Gastrocnemius medialis (tissue), 4 donors: ENCODE measurements around the gene NHERF2. TPM values are rescaled to one million over a fixed set of nuclear protein-coding genes. Genes with fewer than 3 reads are reported as not detected.

Experiments
- ATAC-seq, 2 donors: fragments of 150-250 bp; one replicate each; pipeline ENCODE4 v1.9.1; 2016
- DNase-seq, 2 donors: peaks; one replicate each; pipeline ENCODE4 v3.0.0-alpha.2; 2019
- H3K27ac ChIP-seq, 4 donors: fragments of 200-600 bp; sonication (generic); 1 replicate in 1 of 4; 2 replicates in 3 of 4; pipeline ENCODE4 v1.5.1; 2016 to 2018; ENCODE audit warnings: mild to moderate bottlenecking in 2 of 4, moderate library complexity in 1 of 4
- H3K27me3 ChIP-seq, 3 donors: fragments of 200-600 bp; sonication (generic) in 2 of 3; 1 replicate in 1 of 3; 2 replicates in 2 of 3; pipeline versions ENCODE4 v1.5.1 to v1.6.0; 2016 to 2019; ENCODE audit warnings: mild to moderate bottlenecking in 1 of 3, moderate library complexity in 1 of 3
- H3K36me3 ChIP-seq, 2 donors: fragments of 200-600 bp; sonication (generic) in 1 of 2; one replicate each; pipeline ENCODE4 v1.5.1; 2017 to 2018
- H3K4me1 ChIP-seq, 2 donors: fragments of 200-600 bp; sonication (generic) in 1 of 2; one replicate each; pipeline ENCODE4 v1.5.1; 2016 to 2017; ENCODE audit warnings: mild to moderate bottlenecking in 2 of 2
- H3K4me3 ChIP-seq, 4 donors: fragments of 200-600 bp; sonication (generic) in 3 of 4; 1 replicate in 1 of 4; 2 replicates in 3 of 4; pipeline ENCODE4 v1.5.1; 2016 to 2019; ENCODE audit warnings: mild to moderate bottlenecking in 2 of 4
- H3K9me3 ChIP-seq, 3 donors: fragments of 200-600 bp; sonication (generic) in 2 of 3; 1 replicate in 1 of 3; 2 replicates in 2 of 3; pipeline ENCODE4 v1.5.1; 2016 to 2019
- CTCF ChIP-seq, 5 experiments: fragments of 450-650 bp in 3 of 5; fragments of 200-600 bp in 2 of 5; sonication (generic) in 2 of 5; IDR thresholded peaks in 4 of 5; conservative IDR thresholded peaks in 1 of 5; 1 replicate in 4 of 5; 2 replicates in 1 of 5; pipeline ENCODE4 v1.5.1; 2016 to 2019; ENCODE audit warnings: antibody characterized with exemption in 5 of 5, mild to moderate bottlenecking in 3 of 5, moderate library complexity in 3 of 5
- POLR2A ChIP-seq, 2 donors: fragments of 450-650 bp; IDR thresholded peaks; one replicate each; pipeline ENCODE4 v1.6.1; 2017; ENCODE audit warnings: antibody characterized with exemption in 2 of 2, mild to moderate bottlenecking in 2 of 2, moderate library complexity in 2 of 2
- in situ Hi-C, 4 donors: fragments of 200-750 bp; cut with MboI; loops; one replicate each; pipeline versions ENCODE4 v1.15.0 to v1.8.0; 2017; ENCODE audit warnings: low sequenced_read_pairs in 4 of 4
- intact Hi-C: fragments of 100-400 bp; cut with DNase I; formaldehyde crosslinking; loops from one replicate; pipeline ENCODE4 v1.15.1; 2023; ENCODE audit warnings: low total_unique reads
- total RNA-seq, 4 donors: library from RNA; depleted of rRNA; stranded (reverse); fragments of >200 nt; gene quantifications; one replicate each; pipeline versions ENCODE4 v1.1.0 to v1.2.3, GENCODE V29; 2016

The NHERF2 gene
- total RNA-seq, 4 donors from 2014 or later, result 51.6 to 86.9 (median 74.4) TPM

- Histone ChIP-seq H3K9me3 (no peaks in the 10 kb centered on the region), H3K27me3 (peaks cover 17 to 22% (median 21%) of the 10 kb centered on the region in 3 donors), H3K27ac (no peak overlapping the region), H3K4me1 (peaks cover 17 to 18% of the 10 kb centered on the region in 2 donors), H3K4me3 (peak overlapping the region in 2 of 4 donors; percentile 74 to 88), H3K36me3 (peaks cover 0 to 20% of the 10 kb centered on the region in 2 donors)
- DNase-seq, result no peak
- intact Hi-C loops (loop anchor here (10.0 kb wide), 1 partner anchor 371 kb away; the partner anchor contains the start of genes CRAMP1 and IFT140), in situ Hi-C loops (no loop called here)
- TF ChIP-seq CTCF (IDR thresholded peaks at IDR 0.05 in 4 of 5, conservative IDR thresholded peaks at IDR 0.05 in 1 of 5), result no peak
- TF ChIP-seq POLR2A (IDR thresholded peaks at IDR 0.05), result no peak
- no peak for ATAC-seq
Observed at GRCh38 chr16:1985466-1986150, 41.1 kb upstream of the NHERF2 start.

GRCh38 chr16:1987198-1987597 is 39.5 kb upstream of the NHERF2 start:
- no peak overlapping the region for H3K4me3 ChIP-seq
- TF ChIP-seq CTCF (IDR thresholded peaks at IDR 0.05 in 4 of 5, conservative IDR thresholded peaks at IDR 0.05 in 1 of 5), result no peak
- no peaks in the 10 kb centered on the region for H3K9me3 ChIP-seq
- H3K27me3 ChIP-seq, result peaks cover 30 to 35% (median 34%) of the 10 kb centered on the region in 3 donors
- H3K27ac ChIP-seq, result no peak overlapping the region
- no peak for DNase-seq
- in situ Hi-C loops (no loop called here), intact Hi-C loops (loop anchor here (10.0 kb wide), 1 partner anchor 372 kb away; the partner anchor contains the start of genes CRAMP1 and IFT140)
- peaks cover 19 to 29% of the 10 kb centered on the region in 2 donors for H3K4me1 ChIP-seq
- peaks cover 0 to 20% of the 10 kb centered on the region in 2 donors for H3K36me3 ChIP-seq
- no peak for ATAC-seq

- no peak for TF ChIP-seq POLR2A (IDR thresholded peaks at IDR 0.05)
- no peak for TF ChIP-seq CTCF (IDR thresholded peaks at IDR 0.05 in 4 of 5, conservative IDR thresholded peaks at IDR 0.05 in 1 of 5)
- Histone ChIP-seq H3K27ac (no peak within 1 kb of the TSS), H3K36me3 (peaks cover 0 to 20% of the 10 kb centered on the region in 2 donors), H3K4me3 (no peak within 1 kb of the TSS), H3K27me3 (peaks cover 30 to 38% (median 34%) of the 10 kb centered on the region in 3 donors), H3K9me3 (no peaks in the 10 kb centered on the region), H3K4me1 (peaks cover 16 to 27% of the 10 kb centered on the region in 2 donors)
- intact Hi-C loops, result loop anchor here (10.0 kb wide), 1 partner anchor 375 kb away; the partner anchor contains the start of genes CRAMP1 and IFT140
- no peak for DNase-seq
- in situ Hi-C loops, result no loop called here
- ATAC-seq, result no peak
Observed at GRCh38 chr16:1989209-1990100, 37.2 kb upstream of the NHERF2 start, which contains the start of gene SYNGR3. Gene SYNGR3, plus strand, starts transcription at chr16:1989970. Its CDS starts 133 bp downstream, at chr16:1990103.

- H3K4me1 ChIP-seq, result peaks cover 12 to 21% of the 10 kb centered on the region in 2 donors
- H3K27me3 ChIP-seq, result peaks cover 30 to 38% (median 34%) of the 10 kb centered on the region in 3 donors
- H3K4me3 ChIP-seq, result no peak overlapping the region
- no peak overlapping the region for H3K27ac ChIP-seq
- peaks cover 0 to 20% of the 10 kb centered on the region in 2 donors for H3K36me3 ChIP-seq
- intact Hi-C loops (no loop called here), in situ Hi-C loops (no loop called here)
- no peak for TF ChIP-seq POLR2A (IDR thresholded peaks at IDR 0.05)
- no peak for TF ChIP-seq CTCF (IDR thresholded peaks at IDR 0.05 in 4 of 5, conservative IDR thresholded peaks at IDR 0.05 in 1 of 5)
- DNase-seq (no peak), ATAC-seq (no peak)
- no peaks in the 10 kb centered on the region for H3K9me3 ChIP-seq
Observed at GRCh38 chr16:1990101-1990350, 36.7 kb upstream of the NHERF2 start.
